DND-41 (cell line): ENCODE data around the gene MYOD1.

Source experiments
- CTCF ChIP-seq: IDR thresholded peaks from 2 replicates; pipeline ENCODE4 v1.5.1; 2012; ENCODE audit warnings: borderline replicate concordance, low read length, moderate library complexity, mild to moderate bottlenecking; ENCODE audit not compliant: poor library complexity, severe bottlenecking; ENCODE audit errors: extremely low read depth
- EZH2 ChIP-seq: IDR thresholded peaks from 3 replicates; pipeline ENCODE4 v1.6.1; 2012; ENCODE audit warnings: borderline replicate concordance, low read depth, mild to moderate bottlenecking, moderate library complexity, low read length, inconsistent platforms; ENCODE audit not compliant: severe bottlenecking

- TF ChIP-seq CTCF (no peak), EZH2 (no peak)
Measured at GRCh38 chr11:17765356-17766072, 46.1 kb downstream of the MYOD1 start.
